Measurements from ENCODE around the gene FAM13A.

Gene FAM13A

DNA sequence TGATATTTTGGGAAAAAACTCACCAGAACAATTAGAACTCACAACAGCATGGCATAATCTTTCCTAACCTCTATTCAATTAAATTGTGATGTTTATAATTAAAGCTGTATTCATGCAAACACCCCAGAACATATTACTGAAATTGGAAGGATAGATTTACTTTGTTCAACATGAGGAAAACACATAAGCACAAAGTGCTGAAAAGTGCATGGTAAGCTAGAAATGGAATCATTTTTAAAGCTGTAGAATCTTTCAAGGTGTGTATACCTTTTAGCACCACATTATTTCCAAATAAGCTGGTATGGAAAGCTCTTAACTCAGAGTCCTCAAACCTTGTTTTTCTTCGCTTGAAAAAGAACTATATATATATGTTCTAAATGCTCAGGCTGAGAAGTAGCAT, 268.6 kb downstream of the FAM13A start:
- in situ Hi-C loops (cut with HindIII; ENCODE audit: low pct_ligation_motif_present, low pct_unique_long_range_greater_than_20kb, low sequenced_read_pairs) = no loop called here
- DNase-seq = no peak

DNA sequence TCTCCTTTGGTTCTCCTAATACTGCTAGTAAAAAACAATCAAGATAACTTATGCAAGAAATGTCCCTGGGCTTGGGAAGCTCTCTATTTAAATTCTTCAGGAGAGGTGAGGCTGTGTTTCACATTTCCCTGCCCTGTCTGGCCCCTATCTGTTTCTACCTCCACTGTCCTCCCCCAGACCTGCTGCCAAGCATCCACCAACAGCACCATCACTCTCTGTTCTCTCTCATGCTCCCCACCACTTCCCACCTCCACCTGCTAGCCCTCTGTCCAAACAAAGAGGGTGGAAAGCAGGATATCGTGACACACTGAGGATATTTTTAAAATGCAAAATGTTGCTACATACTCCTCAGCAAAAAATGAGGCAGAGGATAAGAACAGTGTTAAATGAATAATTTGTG, 271.0 kb downstream of the FAM13A start:
- in situ Hi-C loops (cut with HindIII; ENCODE audit: low pct_ligation_motif_present, low pct_unique_long_range_greater_than_20kb, low sequenced_read_pairs) = no loop called here
- no peak for DNase-seq

DNA sequence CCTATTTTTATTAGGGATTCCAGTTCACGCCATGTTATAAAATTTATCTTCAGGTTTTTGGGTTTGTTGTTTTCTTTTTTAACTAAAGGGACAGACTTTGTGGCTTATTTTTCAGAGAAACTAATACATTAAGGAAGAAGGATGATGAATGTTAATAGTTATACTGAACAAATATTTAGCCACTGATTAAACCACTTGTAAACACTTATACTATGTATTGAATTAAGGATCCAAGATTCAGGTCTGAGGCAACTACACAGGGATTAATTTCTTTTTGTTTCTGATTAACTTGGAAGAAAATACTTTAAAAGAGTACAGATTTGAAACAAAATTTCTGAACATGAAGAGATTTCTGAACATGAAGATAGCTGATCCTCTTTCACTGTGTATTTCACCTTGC, 276.6 kb downstream of the FAM13A start:
- no peak for DNase-seq
- in situ Hi-C loops (cut with HindIII; ENCODE audit: low pct_ligation_motif_present, low pct_unique_long_range_greater_than_20kb, low sequenced_read_pairs) = no loop called here

DNA sequence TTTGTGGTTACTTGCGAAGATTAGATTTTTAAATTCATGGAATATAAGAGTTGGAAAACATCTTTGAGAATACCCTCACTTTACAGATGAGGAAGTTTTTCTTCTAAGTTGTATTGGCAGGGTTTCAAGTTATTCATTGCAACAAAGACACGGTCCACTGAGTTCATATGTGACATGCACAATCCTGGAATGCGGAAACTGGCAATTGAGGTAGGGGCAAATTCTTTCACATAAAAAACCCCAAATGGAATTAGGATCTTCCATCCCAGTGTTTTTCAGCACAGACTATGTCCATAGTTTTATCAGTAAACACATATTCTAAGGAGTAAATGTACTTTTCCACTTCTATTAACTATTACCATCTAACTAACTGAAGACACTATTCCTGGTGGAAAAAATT, 277.6 kb downstream of the FAM13A start:
- in situ Hi-C loops (cut with HindIII; ENCODE audit: low pct_ligation_motif_present, low pct_unique_long_range_greater_than_20kb, low sequenced_read_pairs) = no loop called here
- DNase-seq = peak; percentile 91

DNA sequence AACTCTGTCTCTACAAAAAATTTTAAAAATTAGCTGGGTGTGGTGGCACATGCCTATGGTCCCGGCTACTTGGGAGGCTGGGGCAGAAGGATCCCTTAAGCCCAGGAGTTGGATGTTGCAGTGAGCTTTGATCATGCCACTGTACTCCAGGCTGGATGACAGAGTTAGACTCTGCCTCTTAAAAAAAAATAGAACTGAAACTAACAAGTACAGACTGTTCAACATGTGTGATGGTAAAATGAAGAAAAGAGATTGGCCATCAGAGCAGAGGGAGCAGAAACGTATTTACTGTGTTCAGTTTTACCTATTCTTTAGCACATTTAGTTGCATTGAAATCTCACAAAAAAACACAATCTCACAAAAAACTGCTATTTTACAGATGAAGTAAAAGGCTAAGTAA, 281.5 kb downstream of the FAM13A start:
- in situ Hi-C loops (cut with HindIII; ENCODE audit: low pct_ligation_motif_present, low pct_unique_long_range_greater_than_20kb, low sequenced_read_pairs) = no loop called here
- no peak for DNase-seq

DNA sequence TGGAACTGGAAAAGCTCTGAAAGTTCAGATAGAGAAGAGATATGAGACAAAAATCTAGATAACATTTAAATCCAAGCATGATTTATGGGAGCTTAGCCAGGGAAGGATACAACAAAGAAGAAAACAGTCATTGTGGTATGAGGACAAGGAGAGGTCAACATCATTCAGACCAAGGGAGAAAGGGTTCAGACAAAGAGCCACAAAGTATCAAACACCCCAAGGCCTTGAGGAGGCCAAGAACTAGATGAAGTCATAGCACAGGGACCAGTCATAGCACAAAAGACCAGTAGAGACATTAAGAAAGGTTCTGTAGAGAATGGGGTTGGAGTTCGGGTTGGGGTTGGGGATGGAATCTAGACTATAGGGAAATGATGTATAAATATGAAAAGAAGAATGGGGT, 282.0 kb downstream of the FAM13A start:
- in situ Hi-C loops (cut with HindIII; ENCODE audit: low pct_ligation_motif_present, low pct_unique_long_range_greater_than_20kb, low sequenced_read_pairs) = no loop called here
- no peak for DNase-seq

DNA sequence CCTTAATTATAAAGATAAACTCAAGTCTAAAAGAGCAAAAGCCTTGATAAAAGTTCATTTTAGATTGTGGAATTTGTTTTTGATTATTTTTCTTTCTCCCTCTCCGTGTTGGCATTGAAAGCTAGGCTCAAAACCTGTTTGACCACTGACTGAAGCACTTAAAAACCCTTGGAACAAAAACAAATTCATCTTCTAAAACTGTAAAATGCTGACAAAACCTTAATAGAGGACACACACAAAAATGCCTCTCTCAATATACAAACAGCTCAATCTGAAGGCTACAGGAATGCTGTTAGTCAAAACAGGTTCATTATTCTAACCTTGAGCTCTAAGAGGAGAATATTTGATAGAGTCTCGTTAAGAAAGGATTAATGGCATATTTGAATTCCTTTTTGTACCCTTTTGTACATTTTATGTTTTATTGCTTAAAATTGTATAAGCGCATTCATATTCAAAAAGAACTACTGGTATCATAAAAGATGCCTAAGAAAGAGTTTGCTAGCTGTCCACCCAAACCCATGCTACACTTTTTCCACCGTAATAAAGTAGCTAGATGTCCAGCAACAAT, 285.0 kb downstream of the FAM13A start:
- in situ Hi-C loops (cut with HindIII; ENCODE audit: low pct_ligation_motif_present, low pct_unique_long_range_greater_than_20kb, low sequenced_read_pairs) = no loop called here
- DNase-seq = no peak

DNA sequence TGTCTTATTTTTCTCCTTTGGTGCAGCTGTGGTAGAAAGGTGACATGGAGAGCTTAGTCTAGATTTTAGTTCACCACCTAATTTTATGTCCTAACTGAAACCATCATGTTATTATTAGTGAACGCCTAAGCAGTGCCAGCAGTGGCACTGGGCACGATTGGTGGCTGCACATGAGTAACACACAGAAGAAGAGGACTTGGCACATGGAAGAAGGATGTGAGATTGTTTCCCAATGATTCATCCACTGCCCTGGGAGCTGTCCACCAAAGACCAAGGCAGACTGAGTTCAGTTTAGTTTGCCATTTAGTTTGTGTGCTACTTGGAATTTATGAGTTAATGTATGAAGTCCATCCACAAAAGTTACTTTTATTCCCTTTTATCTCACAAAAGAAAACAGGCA, 291.3 kb downstream of the FAM13A start:
- DNase-seq = peak; percentile 84
- in situ Hi-C loops (cut with HindIII; ENCODE audit: low pct_ligation_motif_present, low pct_unique_long_range_greater_than_20kb, low sequenced_read_pairs) = no loop called here

DNA sequence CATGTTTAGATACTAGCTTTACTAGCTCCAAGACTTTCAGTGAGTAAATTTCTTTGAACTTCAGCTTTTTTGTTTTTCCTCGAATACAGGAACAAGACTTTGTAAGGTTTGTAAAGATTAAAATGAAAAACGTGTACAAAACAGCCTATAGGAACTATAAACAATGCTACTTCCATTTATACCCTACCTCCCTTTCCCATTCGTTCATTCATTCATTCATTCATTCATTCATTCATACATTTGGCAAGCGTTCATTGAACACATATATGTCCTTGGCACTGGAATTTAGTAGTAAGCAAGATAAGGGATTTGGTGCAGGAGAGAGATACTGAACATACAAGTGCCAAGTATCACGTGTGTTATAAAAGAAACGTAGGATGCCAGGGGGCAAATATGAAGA, 293.9 kb downstream of the FAM13A start:
- in situ Hi-C loops (cut with HindIII; ENCODE audit: low pct_ligation_motif_present, low pct_unique_long_range_greater_than_20kb, low sequenced_read_pairs) = no loop called here

DNA sequence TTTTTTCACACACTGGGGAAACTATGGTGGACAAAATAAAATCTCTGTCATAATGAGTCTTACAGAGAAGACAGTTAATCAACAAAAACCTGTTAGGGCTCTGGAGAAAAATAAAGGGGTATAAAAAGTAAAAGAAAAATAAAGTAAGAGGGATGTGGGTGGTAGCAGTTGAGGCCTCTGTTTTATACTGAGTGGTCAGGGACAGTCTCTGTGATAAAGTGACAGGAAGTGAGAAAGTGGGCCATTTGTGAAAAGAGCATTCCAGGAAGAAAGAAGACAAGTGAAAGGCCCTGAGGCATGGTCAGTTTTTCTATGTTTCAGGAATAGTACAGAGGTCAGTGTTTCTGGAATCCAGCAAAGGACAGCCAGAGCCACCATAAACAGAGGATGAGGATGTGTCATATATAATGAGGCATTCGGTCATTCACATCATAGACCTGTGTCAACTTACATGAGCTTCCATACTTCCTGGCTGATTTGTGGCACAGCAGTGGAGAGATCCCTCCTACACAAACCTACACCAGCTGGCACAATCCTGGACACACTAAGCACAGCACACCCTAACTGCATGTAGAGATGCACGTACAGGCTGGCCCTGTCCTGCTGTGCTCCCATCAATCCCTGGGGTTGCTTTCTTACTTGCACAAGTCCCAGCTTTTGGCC, 295.0 kb downstream of the FAM13A start:
- no peak for DNase-seq
- in situ Hi-C loops (cut with HindIII; ENCODE audit: low pct_ligation_motif_present, low pct_unique_long_range_greater_than_20kb, low sequenced_read_pairs) = no loop called here

More for the DNA sequence above, 293.9 kb downstream of the FAM13A start:
- no peak for DNase-seq

DNA sequence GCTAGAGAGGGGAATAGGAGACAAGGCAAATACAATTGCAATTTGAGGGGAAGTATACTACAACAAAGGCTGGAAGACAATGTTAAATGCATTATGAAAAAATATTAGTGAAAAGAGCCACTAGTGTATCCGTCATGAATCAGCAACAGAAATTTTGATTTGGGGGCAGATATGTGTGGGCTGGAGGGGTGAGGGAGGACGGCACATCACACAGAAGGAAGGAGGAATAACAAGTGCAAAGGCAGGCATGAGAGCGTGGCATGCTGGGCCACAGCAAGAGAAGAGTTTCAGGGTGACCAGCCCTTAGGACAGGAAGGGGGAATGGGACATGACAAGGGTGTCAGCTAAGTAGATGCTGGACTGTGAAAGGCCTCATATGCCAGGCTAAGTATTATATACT, 295.6 kb downstream of the FAM13A start:
- no peak for DNase-seq
- in situ Hi-C loops (cut with HindIII; ENCODE audit: low pct_ligation_motif_present, low pct_unique_long_range_greater_than_20kb, low sequenced_read_pairs) = no loop called here

DNA sequence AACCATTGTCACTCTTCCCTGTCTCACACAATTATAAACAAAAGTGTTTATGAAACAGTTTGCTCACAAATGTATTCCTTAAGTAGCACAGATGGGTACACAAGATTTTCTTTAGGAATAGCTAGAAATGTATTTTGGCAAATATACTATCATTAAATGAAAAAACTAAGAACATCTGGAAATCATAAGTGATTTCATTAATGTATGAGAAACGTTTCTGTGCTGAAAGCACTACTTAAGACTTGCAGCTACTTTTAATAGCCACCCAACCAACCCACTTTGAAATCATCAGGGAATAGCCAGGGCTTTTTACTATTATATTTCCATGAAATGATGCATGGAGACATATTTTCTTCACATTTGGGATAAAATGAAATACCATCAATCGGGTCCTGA, 297.1 kb downstream of the FAM13A start:
- DNase-seq = no peak
- in situ Hi-C loops (cut with HindIII; ENCODE audit: low pct_ligation_motif_present, low pct_unique_long_range_greater_than_20kb, low sequenced_read_pairs) = no loop called here

DNA sequence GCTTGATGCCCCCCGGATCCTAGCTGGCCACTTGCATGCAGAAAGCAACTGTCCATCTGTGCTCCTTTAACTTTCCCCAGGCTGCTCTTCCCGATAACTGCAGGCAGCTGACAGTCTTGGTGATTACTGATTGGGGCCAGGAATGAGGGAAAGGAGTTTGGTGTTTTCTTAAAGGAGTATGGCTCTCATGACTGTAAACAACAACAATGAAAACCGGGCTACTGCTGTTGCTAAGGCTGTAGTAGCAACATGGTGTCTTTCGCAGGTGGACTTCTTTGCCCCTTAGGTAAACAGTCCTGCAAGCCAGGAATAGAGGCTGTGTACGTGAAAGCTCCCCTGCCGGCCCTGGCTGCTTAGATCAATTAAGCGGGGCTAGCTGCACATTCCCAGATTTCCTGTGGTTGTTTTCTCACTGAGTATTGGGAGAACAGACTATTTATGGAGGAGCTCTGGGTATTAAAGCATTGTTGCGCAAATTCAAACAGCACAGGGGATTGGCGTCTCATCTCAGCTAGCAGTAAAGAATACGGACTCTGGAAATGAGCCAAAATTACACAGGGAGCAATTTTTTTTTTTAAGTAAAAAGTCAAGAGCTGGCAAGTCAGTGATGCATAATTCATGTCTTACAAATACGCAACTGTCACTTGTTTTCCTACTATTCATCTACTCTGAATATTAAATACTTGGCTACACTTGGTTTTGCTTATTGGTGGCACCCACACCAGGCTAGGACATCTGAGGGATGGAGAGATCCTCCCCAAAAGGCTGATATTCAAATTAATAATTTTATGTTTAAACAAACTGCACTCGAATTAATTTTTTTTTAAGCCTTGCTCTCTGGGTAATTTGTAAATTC, 297.7 kb downstream of the FAM13A start:
- in situ Hi-C loops (cut with HindIII; ENCODE audit: low pct_ligation_motif_present, low pct_unique_long_range_greater_than_20kb, low sequenced_read_pairs) = no loop called here
- DNase-seq = no peak

DNA sequence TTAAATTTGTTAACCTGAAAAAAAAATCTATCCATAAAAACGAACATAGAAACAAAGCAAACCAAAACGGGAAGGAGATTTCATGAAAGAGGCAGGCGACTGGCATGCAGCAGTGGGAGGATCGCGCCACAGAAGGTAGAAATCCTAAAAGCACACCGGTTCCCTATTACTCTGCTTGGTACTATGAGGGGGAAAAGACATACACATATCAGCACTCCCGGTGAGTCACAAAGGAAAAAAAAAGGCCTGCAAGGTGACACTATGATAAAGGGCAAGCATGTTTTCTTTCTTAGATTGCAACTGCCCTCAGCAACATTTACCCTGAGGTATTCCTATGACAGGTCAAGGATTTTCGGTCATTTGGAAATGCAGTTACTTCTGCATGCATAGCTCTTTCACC, 298.7 kb downstream of the FAM13A start:
- in situ Hi-C loops (cut with HindIII; ENCODE audit: low pct_ligation_motif_present, low pct_unique_long_range_greater_than_20kb, low sequenced_read_pairs) = no loop called here
- no peak for DNase-seq

DNA sequence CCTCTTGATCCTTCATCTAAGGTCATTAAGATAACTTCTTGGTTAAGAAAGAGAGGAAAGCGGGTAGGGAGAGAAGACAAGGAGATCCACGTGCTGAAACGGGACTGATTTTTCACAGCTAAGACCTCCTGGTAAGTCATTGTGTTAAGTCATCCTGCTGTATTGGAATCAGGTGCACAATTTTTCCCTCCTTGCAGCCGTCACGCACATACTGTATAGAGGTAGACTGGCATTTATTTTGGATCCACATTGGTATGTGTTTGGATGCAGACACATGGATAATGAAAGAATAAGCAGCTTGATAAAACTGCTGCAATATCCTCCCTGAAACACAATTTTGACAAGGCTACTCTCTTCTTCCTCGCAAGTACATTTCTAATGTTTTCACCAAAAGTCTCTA, 299.2 kb downstream of the FAM13A start:
- in situ Hi-C loops (cut with HindIII; ENCODE audit: low pct_ligation_motif_present, low pct_unique_long_range_greater_than_20kb, low sequenced_read_pairs) = no loop called here
- no peak for DNase-seq

DNA sequence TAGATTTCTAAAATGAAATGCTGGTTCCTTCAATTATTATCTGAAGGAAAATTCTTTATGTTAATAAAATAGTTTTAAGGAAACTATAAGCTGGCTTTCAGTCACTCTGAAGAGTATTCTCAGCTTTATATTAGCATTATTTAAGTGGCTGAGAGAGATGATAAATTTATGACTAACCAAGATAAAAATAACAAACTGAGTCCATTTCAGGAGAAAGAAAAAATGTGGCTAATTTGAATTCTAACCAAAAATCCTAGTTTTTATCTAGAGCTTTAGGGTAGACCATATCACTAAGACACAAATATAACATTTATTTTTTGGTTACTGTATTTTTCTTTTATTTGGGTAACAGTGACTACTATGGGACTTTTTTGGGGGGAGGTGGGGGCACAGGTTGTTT, 299.9 kb downstream of the FAM13A start:
- no peak for DNase-seq
- in situ Hi-C loops (cut with HindIII; ENCODE audit: low pct_ligation_motif_present, low pct_unique_long_range_greater_than_20kb, low sequenced_read_pairs) = no loop called here

DNA sequence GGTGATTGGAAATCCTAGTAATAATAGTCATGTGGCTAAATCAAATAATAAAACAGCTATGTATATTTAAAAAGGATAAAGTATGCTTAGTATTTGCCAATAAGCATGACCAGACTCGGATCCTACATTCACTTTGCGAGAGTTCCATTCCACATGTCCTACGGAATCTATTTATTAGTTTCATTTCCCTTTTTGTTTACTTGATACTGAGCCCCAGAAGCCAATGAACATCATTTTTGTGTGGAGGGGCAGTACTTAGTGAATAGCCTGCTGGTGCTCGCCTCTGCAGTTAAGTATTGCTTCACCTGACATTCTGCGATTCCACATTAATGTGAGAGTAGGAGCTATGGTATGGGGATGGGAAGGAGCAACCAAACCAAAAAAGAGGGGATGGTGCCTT, 300.8 kb downstream of the FAM13A start:
- no peak for DNase-seq
- in situ Hi-C loops (cut with HindIII; ENCODE audit: low pct_ligation_motif_present, low pct_unique_long_range_greater_than_20kb, low sequenced_read_pairs) = no loop called here

DNA sequence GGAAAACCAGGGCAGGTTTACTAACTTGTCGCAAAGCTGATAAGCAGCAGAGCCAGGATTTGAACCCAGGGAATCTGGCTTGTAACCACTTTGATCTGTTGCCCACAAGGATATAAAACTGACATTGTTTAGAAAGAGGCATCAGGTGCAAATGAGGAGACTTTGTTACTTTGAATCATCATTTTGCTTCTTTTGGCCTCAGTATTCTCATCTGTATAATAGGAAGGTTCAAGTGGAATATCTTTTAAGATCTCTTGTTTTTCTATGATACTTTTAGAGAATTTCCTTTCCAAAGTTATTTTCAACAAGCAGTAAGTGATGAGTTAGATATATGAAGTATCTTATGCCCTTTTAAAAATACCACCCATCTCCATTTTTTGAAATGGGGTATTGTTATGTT, 301.5 kb downstream of the FAM13A start:
- in situ Hi-C loops (cut with HindIII; ENCODE audit: low pct_ligation_motif_present, low pct_unique_long_range_greater_than_20kb, low sequenced_read_pairs) = no loop called here

DNA sequence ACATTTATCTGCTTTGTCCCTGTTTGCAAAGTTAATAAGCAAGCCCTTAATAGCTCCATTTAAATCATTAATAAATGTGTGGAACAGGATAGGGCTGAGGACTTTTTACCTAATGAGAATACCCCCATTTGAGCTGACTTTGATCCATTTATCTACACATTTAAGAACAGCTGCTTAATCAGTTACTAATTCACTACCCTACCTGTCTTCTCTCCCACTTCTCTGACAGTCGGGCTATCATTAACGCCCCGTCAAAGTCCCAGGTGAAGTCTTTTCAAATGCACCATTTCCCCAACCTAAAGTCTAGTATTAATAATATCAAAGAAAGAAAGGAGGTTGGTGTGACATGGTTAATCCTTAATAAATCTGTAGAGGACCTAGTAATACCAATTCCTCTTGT, 302.2 kb downstream of the FAM13A start:
- in situ Hi-C loops (cut with HindIII; ENCODE audit: low pct_ligation_motif_present, low pct_unique_long_range_greater_than_20kb, low sequenced_read_pairs) = no loop called here
- no peak for DNase-seq

More for the DNA sequence above, 301.5 kb downstream of the FAM13A start:
- DNase-seq = no peak

All from ACHN (cell line).